Measurements from ENCODE around the gene JMJD1C. TPM values are rescaled to one million over a fixed set of nuclear protein-coding genes. Genes with fewer than 3 reads are reported as not detected.
A peak's percentile ranks its signal among the peaks of the same experiment; 100 is the strongest.

The JMJD1C gene
- total RNA-seq, 1 donor from 2014 or later = 65.0 TPM

- Histone ChIP-seq H3K36me3 (no peaks in the 10 kb centered on the region), H3K4me1 (no peaks in the 10 kb centered on the region), H3K27me3 (no peaks in the 10 kb centered on the region), H3K27ac (no peak overlapping the region), H3K4me3 (no peak overlapping the region), H3K9me3 (no peaks in the 10 kb centered on the region)
- intact Hi-C loops (cut with DNase I) = no loop called here
- TF ChIP-seq CTCF (IDR thresholded peaks at IDR 0.05) = no peak
- DNase-seq (ENCODE audit: low spot score in 2 of 2) = no peak
Measured at GRCh38 chr10:63247771-63248170, 218.0 kb downstream of the JMJD1C start.

GRCh38 chr10:63246356-63246755 lies 219.4 kb downstream of the JMJD1C start:
- H3K27me3 ChIP-seq = no peaks in the 10 kb centered on the region
- H3K36me3 ChIP-seq = no peaks in the 10 kb centered on the region
- no peak overlapping the region for H3K4me3 ChIP-seq

GRCh38 chr10:63241841-63242281 lies 223.9 kb downstream of the JMJD1C start:
- DNase-seq (ENCODE audit: low spot score in 2 of 2) = no peak
- H3K4me1 ChIP-seq = peaks cover 0 to 16% of the 10 kb centered on the region in 2 donors
- TF ChIP-seq CTCF (IDR thresholded peaks at IDR 0.05) = no peak

More at GRCh38 chr10:63246356-63246755, 219.4 kb downstream of the JMJD1C start:
- TF ChIP-seq CTCF (IDR thresholded peaks at IDR 0.05) = no peak
- no peak overlapping the region for H3K27ac ChIP-seq
- peaks cover 0 to 4% of the 10 kb centered on the region in 2 donors for H3K4me1 ChIP-seq
- no peak for DNase-seq (ENCODE audit: low spot score in 2 of 2)
- intact Hi-C loops (cut with DNase I) = no loop called here
- H3K9me3 ChIP-seq = no peaks in the 10 kb centered on the region

GRCh38 chr10:63240807-63241206 lies 225.0 kb downstream of the JMJD1C start:
- Histone ChIP-seq H3K4me3 (no peak overlapping the region), H3K4me1 (peaks cover 0 to 23% of the 10 kb centered on the region in 2 donors), H3K27ac (no peak overlapping the region), H3K36me3 (no peaks in the 10 kb centered on the region), H3K9me3 (no peaks in the 10 kb centered on the region), H3K27me3 (no peaks in the 10 kb centered on the region)
- no peak for TF ChIP-seq CTCF (IDR thresholded peaks at IDR 0.05)
- no peak for DNase-seq (ENCODE audit: low spot score in 2 of 2)
- intact Hi-C loops (cut with DNase I) = no loop called here

More at GRCh38 chr10:63241841-63242281, 223.9 kb downstream of the JMJD1C start:
- no peak overlapping the region for H3K27ac ChIP-seq
- H3K36me3 ChIP-seq = no peaks in the 10 kb centered on the region
- intact Hi-C loops (cut with DNase I) = no loop called here
- H3K9me3 ChIP-seq = no peaks in the 10 kb centered on the region
- H3K27me3 ChIP-seq = no peaks in the 10 kb centered on the region
- H3K4me3 ChIP-seq = no peak overlapping the region

GRCh38 chr10:63238501-63238900 lies 227.3 kb downstream of the JMJD1C start:
- no peak for DNase-seq (ENCODE audit: low spot score in 2 of 2)
- H3K4me3 ChIP-seq = no peak overlapping the region
- H3K27ac ChIP-seq = no peak overlapping the region
- intact Hi-C loops (cut with DNase I) = no loop called here
- H3K4me1 ChIP-seq = peaks cover 0 to 25% of the 10 kb centered on the region in 2 donors
- no peaks in the 10 kb centered on the region for H3K36me3 ChIP-seq
- no peaks in the 10 kb centered on the region for H3K27me3 ChIP-seq
- H3K9me3 ChIP-seq = no peaks in the 10 kb centered on the region
- no peak for TF ChIP-seq CTCF (IDR thresholded peaks at IDR 0.05)

GRCh38 chr10:63237396-63237795 lies 228.4 kb downstream of the JMJD1C start:
- Histone ChIP-seq H3K4me3 (no peak overlapping the region), H3K27me3 (no peaks in the 10 kb centered on the region), H3K36me3 (no peaks in the 10 kb centered on the region), H3K9me3 (no peaks in the 10 kb centered on the region), H3K27ac (peak overlapping the region; percentile 29 to 71), H3K4me1 (peaks cover 0 to 30% of the 10 kb centered on the region in 2 donors)
- DNase-seq (ENCODE audit: low spot score in 2 of 2) = no peak
- intact Hi-C loops (cut with DNase I) = no loop called here
- no peak for TF ChIP-seq CTCF (IDR thresholded peaks at IDR 0.05)

Data from ascending aorta (tissue), 2 donors.